ENCODE measurements around the gene IL23A. TPM values are rescaled to one million over a fixed set of nuclear protein-coding genes. Genes with fewer than 3 reads are reported as not detected.

The IL23A gene
- total RNA-seq, 1 experiment from 2014 or later, result 17.5 TPM

GRCh38 chr12:56336361-56337167, 2.1 kb upstream of the IL23A start:
- Histone ChIP-seq H3K4me3 (ENCODE audit: low read length) (no peak overlapping the region), H3F3A (ENCODE audit: low read length, unreplicated experiment) (no peaks in the 10 kb centered on the region), H3K9ac (ENCODE audit: low read length) (no peak overlapping the region), H3K9me3 (ENCODE audit: low read length) (no peaks in the 10 kb centered on the region), H3K36me3 (ENCODE audit: low read depth, low read length) (no peaks in the 10 kb centered on the region), H3K79me2 (ENCODE audit: low read length) (no peaks in the 10 kb centered on the region), H3K27ac (ENCODE audit: low read length) (no peak overlapping the region), H4K20me1 (ENCODE audit: low read length) (no peaks in the 10 kb centered on the region), H3K27me3 (ENCODE audit: low read length) (no peaks in the 10 kb centered on the region), H3K4me1 (ENCODE audit: insufficient read depth, low read length) (peaks cover 39% of the 10 kb centered on the region), H3K4me2 (ENCODE audit: low read length) (no peak overlapping the region), H2AFZ (ENCODE audit: low read length) (no peak overlapping the region), H3K9me2 (replicated peaks; ENCODE audit: low read length) (no peaks in the 10 kb centered on the region)
- BruUV-seq (replicated peaks), result no TSS peak
- DNase-seq, result no peak
- intact Hi-C loops (cut with micrococcal nuclease), result no loop called here
- POLR2A ChIA-PET (ENCODE audit: unreplicated experiment), result no interaction called here
- ATAC-seq, result no peak
- TF ChIP-seq EZH2 (IDR thresholded peaks at IDR 0.05; ENCODE audit: low read length, unreplicated experiment), result no peak
- TF ChIP-seq, protein P1, sequence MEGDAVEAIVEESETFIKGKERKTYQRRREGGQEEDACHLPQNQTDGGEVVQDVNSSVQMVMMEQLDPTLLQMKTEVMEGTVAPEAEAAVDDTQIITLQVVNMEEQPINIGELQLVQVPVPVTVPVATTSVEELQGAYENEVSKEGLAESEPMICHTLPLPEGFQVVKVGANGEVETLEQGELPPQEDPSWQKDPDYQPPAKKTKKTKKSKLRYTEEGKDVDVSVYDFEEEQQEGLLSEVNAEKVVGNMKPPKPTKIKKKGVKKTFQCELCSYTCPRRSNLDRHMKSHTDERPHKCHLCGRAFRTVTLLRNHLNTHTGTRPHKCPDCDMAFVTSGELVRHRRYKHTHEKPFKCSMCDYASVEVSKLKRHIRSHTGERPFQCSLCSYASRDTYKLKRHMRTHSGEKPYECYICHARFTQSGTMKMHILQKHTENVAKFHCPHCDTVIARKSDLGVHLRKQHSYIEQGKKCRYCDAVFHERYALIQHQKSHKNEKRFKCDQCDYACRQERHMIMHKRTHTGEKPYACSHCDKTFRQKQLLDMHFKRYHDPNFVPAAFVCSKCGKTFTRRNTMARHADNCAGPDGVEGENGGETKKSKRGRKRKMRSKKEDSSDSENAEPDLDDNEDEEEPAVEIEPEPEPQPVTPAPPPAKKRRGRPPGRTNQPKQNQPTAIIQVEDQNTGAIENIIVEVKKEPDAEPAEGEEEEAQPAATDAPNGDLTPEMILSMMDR (conservative IDR thresholded peaks at IDR 0.05; ENCODE audit: low read depth, low read length), result no peak
- no peak for TF ChIP-seq EZH2phosphoT487 (IDR thresholded peaks at IDR 0.05; ENCODE audit: borderline replicate concordance, low read length)
- CTCF ChIA-PET, result interaction anchor here (0.6 kb wide), 1 partner anchor 15 kb away, joined by 3 read pairs; no protein-coding TSS in a partner anchor

- Histone ChIP-seq H3F3A (ENCODE audit: low read length, unreplicated experiment) (no peaks in the 10 kb centered on the region), H3K4me2 (ENCODE audit: low read length) (0 out of 2 replicates have a peak overlapping the region, but pooled peaks have one; percentile 39), H3K27ac (ENCODE audit: low read length) (peak overlapping the region; percentile 65), H3K9me2 (replicated peaks; ENCODE audit: low read length) (no peaks in the 10 kb centered on the region), H2AFZ (ENCODE audit: low read length) (no peak overlapping the region), H3K4me3 (ENCODE audit: low read length) (no peak overlapping the region), H3K27me3 (ENCODE audit: low read length) (no peaks in the 10 kb centered on the region), H3K79me2 (ENCODE audit: low read length) (no peaks in the 10 kb centered on the region), H3K36me3 (ENCODE audit: low read depth, low read length) (no peaks in the 10 kb centered on the region), H3K9ac (ENCODE audit: low read length) (no peak overlapping the region), H3K9me3 (ENCODE audit: low read length) (no peaks in the 10 kb centered on the region), H4K20me1 (ENCODE audit: low read length) (no peaks in the 10 kb centered on the region), H3K4me1 (ENCODE audit: insufficient read depth, low read length) (peaks cover 37% of the 10 kb centered on the region)
- ATAC-seq (no peak), DNase-seq (no peak)
- TF ChIP-seq, protein P1 (conservative IDR thresholded peaks at IDR 0.05; ENCODE audit: low read depth, low read length), result no peak
- TF ChIP-seq EZH2phosphoT487 (IDR thresholded peaks at IDR 0.05; ENCODE audit: borderline replicate concordance, low read length) (no peak), EZH2 (IDR thresholded peaks at IDR 0.05; ENCODE audit: low read length, unreplicated experiment) (no peak)
- no TSS peak for BruUV-seq (replicated peaks)
- CTCF ChIA-PET, result no interaction called here
- POLR2A ChIA-PET (ENCODE audit: unreplicated experiment), result no interaction called here
- intact Hi-C loops (cut with micrococcal nuclease), result no loop called here
These were observed 882 bp upstream of the IL23A start for GRCh38 chr12:56337753-56338251.

DNA sequence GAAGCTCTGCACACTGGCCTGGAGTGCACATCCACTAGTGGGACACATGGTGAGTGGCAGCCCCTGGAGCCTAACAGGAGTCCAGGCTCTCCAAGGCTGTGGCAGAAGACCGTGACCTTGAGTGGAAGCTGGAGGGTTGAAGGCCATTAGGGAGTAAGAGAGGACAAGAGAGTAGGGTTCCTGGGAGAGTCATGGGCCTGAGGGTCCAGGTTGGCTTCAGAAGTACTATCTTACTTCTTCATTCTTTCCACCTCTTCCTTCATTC, 406 bp downstream of the IL23A start:
- Histone ChIP-seq H3K27me3 (ENCODE audit: low read length) (no peaks in the 10 kb centered on the region), H3K9ac (ENCODE audit: low read length) (peak overlapping the region; percentile 17), H3K4me3 (ENCODE audit: low read length) (peak overlapping the region; percentile 17; the same call in 1 of the 2 replicates), H3F3A (ENCODE audit: low read length, unreplicated experiment) (no peaks in the 10 kb centered on the region), H3K4me2 (ENCODE audit: low read length) (peak overlapping the region; percentile 62), H4K20me1 (ENCODE audit: low read length) (no peaks in the 10 kb centered on the region), H2AFZ (ENCODE audit: low read length) (peak overlapping the region; percentile 32), H3K9me2 (replicated peaks; ENCODE audit: low read length) (no peaks in the 10 kb centered on the region), H3K9me3 (ENCODE audit: low read length) (no peaks in the 10 kb centered on the region), H3K79me2 (ENCODE audit: low read length) (no peaks in the 10 kb centered on the region), H3K4me1 (ENCODE audit: insufficient read depth, low read length) (peaks cover 28% of the 10 kb centered on the region), H3K36me3 (ENCODE audit: low read depth, low read length) (peaks cover 6% of the 10 kb centered on the region; the same call in 1 of the 2 replicates), H3K27ac (ENCODE audit: low read length) (peak overlapping the region; percentile 81)
- ChIA-PET CTCF (no interaction called here), POLR2A (ENCODE audit: unreplicated experiment) (interaction anchor here (0.9 kb wide), 1 partner anchor 21 kb away, joined by 3 read pairs; the partner anchor contains the start of gene STAT2)
- TF ChIP-seq EZH2phosphoT487 (IDR thresholded peaks at IDR 0.05; ENCODE audit: borderline replicate concordance, low read length) (no peak), EZH2 (IDR thresholded peaks at IDR 0.05; ENCODE audit: low read length, unreplicated experiment) (no peak)
- TF ChIP-seq, protein P1 (conservative IDR thresholded peaks at IDR 0.05; ENCODE audit: low read depth, low read length), result no peak
- intact Hi-C loops (cut with micrococcal nuclease), result no loop called here
- ATAC-seq (no peak), DNase-seq (no peak)
- BruUV-seq (replicated peaks), result no TSS peak

All from PC-3 (cell line).